A673 (cell line): Measurements from ENCODE around the gene CENPV.

Source experiments
- CTCF ChIP-seq: fragments of 300-800, 200-600 bp; sonication (generic); conservative IDR thresholded peaks from 2 replicates; pipeline ENCODE4 v1.5.1; 2017; ENCODE audit warnings: low read depth, mild to moderate bottlenecking, antibody characterized with exemption, low read length, moderate library complexity, mixed read lengths
- EZH2 ChIP-seq: fragments of 200-600 bp; sonication (generic); IDR thresholded peaks from 2 replicates; pipeline ENCODE4 v1.6.1; 2017; ENCODE audit warnings: borderline replicate concordance, low read depth, mild to moderate bottlenecking, mixed read lengths, antibody characterized with exemption, low read length; ENCODE audit not compliant: poor library complexity, severe bottlenecking

DNA sequence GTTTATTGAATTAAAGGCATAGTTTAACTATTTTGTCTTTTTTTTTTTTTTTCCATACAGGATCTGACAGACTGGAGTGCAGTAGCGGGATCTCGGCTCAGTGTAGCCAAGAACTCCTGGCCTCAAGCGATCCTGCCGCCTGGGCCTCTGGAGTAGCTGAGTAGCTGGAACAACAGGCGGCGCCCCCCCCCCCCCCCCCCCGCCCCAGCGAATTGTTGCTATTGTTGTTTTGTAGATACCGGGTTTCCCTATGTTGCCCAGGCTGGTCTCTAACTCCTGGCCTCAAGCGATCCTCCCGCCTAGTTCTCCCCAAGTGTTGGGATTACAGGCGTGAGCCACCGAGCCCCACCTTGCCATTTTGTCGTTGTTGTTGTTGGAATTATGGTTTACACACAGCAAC, 1.3 kb upstream of the CENPV start:
- TF ChIP-seq CTCF (no peak), EZH2 (no peak)
